Central memory CD4-positive, alpha-beta T cell (primary cell): ENCODE results near the gene CPA1.

Experiments used
- DNase-seq: peaks from one replicate; pipeline ENCODE4 v3.0.0; 2022
- total RNA-seq, 3 experiments: gene quantifications; one replicate each; lab custom pipeline; 2026; lab: John Stamatoyannopoulos, UW

CPA1 gene
- total RNA-seq: 0 reads per million in 3 experiments

DNA sequence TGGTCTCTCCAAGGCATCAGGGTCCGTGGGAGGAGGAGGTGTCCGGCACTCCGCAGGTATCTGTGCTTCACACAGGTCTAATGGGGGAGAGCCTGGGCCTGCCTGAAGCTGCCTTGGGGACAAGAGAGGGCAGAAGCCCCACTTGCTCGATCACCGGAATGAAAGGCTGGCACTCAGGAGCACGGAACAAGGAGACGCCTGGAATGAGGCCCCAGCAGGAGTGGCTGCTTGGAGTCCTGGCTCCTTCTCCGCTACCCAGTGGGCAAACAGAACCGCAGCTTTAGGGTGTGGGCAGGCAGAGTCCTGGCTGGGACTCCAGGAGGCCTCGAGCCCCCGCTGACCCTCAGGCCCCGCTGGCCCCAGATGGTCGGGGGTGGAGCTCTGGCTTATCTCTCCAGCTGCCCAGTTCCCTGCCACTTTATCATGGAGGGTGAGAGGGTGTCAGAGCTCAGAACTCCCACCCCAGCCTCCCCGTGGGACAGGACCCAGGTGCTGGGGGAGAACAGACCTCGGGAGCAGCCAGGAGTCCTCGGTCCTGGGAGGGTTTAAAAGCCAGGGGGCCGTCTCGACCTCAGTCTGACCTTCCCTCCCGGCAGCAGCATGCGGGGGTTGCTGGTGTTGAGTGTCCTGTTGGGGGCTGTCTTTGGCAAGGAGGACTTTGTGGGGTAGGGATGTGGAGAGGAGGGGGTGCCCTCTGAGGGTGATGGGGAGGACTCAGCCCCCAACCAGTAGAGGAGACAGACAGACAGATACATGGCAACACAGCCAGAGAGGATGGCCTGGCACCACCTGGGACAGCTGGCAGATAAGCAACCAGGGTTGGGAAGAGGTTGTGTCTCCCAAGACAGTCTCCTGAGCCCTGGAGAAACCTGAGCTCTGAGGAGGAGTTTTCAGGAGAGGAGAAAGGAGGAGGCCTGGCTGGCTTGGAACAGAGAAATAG lies at the start of gene CPA1:
Gene CPA1, plus strand, starts transcription at position 574 of the 940 bp plus-strand sequence. Its CDS starts 27 bp downstream, at position 601.
- no peak for DNase-seq

DNA sequence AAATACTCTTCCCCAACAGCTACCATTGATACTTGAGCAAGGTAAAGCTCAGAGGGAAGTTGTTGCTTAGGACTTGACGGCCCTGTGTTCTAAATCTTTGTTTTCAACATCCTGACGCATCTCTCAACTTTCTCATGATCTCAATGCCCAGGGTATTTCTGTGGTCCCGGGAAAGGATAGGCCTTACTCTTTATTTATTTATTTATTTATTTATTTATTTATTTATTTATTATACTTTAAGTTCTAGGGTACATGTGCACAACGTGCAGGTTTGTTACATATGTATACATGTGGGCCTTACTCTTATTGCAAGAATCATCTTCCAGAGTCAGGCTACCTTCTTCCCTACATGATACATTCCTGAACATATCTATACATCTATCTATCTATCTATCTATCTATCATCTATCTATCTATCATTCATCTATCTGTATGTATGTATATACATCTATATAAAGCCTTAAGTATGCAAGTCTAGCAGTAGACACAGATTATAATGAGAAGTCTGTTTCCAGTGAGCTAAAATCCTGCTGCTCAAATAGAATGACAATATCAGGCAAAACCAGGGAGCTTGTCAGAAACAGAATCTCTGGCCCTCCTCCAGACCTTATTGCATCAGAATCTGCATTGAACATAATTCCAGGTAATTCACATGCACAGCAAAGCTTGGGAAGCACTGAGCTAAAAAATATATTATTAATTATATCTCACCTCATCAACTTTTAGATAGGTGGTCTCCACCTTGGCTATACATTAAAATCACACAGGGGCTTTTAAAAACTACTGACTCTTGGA lies 47.8 kb upstream of the CPA1 start:
- DNase-seq: no peak

DNA sequence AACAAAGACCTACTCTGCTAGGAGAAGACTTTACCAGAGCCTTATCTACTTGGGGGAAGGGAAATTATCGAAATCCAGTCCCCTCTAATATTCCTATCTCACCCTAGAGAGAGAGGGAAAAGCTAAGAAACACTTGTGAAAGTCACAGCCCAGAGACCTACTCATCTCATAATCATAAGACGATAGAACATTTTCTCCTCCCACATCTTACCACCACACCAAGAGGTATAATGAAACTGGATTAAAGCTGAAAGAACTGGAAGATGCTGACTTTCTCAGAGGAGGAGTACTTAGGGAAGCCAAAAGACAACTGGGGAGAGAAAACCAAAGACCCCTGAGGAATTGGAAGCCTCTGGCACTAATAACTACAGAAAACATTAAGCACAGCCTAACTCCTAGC lies 46.5 kb upstream of the CPA1 start:
- DNase-seq: no peak

DNA sequence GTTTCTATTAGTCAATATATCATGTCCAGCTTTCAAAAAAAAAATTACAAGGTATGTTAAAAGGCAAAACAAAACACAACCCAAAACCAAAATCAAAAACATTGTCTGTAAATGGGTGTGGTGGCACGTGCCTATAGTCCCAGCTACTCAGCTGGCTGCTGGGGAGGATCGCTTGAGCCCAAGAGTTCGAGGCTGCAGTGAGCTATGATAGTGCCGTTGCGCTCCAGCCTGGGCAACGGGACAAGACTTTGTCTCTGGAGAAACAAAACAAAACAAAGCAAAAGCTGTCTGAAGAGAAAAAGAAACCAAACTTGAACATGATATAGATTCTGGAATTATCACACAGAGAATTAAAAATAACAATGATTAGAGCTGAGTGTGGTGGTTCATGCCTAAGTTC lies 46.0 kb upstream of the CPA1 start:
- no peak for DNase-seq

DNA sequence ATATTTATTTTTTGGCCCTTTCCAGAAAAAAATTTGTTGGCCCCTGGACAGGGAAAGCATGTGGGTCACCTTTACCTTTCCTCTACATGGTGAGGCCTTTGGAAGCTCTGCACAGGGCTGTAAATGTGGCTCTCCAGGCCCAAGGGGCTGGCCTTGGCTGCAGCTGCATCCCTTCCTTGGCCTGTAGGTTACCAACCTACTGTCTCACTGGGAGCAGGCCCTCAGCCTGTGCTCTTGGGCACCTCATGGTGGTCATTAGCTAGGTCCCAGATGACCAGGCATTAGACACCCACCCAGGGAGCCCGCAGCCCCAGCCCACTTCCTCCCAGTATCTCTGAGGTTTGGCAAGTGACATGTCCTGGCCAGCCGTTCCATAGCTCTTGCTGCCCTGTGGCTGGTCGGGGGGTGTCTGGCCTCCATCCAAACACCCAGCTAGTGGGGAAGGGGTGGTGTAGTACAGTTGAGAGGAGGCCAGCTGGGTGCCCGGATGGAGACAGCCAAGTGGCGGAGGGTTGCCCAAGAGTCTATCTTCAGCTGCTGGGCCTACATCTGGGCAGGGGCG lies 42.8 kb upstream of the CPA1 start:
- no peak for DNase-seq

DNA sequence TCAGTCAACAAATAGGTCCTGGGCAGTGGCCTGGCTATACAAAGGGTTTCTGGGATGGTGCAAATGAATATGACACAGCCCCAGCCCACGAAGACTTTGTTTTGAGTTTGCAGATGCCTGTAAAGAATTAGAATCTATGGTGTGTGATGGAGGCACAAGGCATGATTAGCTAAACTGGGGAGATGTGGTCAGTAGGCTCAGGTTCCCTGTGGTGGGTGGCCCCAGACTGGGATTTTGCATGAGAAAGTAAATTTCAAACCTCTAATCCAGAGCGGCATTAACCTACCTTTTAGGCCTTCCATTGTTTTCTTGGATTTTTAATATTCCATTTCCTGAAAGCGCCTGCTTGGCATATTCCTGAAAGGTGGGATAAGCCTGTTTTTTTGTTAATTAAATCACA lies 42.1 kb upstream of the CPA1 start:
- DNase-seq: no peak

DNA sequence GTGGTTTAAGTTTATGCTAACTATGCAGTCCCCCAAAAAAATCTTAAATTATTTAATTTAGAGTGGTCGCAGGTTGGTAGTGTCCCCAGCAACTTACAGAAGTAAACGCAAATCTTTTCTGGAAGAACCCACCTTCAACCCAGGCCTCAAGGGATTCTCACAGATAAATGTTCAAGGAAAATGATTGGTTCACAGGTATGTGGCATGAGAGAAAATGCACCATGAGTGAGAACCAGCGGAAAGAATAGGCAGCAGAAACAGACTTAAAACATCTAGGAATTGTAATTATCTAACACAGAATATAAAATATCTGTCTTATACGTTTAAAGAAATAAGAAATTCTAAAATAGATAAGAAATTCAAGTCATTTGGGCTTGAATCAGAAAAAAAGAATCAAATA lies 38.4 kb upstream of the CPA1 start:
- DNase-seq: no peak

DNA sequence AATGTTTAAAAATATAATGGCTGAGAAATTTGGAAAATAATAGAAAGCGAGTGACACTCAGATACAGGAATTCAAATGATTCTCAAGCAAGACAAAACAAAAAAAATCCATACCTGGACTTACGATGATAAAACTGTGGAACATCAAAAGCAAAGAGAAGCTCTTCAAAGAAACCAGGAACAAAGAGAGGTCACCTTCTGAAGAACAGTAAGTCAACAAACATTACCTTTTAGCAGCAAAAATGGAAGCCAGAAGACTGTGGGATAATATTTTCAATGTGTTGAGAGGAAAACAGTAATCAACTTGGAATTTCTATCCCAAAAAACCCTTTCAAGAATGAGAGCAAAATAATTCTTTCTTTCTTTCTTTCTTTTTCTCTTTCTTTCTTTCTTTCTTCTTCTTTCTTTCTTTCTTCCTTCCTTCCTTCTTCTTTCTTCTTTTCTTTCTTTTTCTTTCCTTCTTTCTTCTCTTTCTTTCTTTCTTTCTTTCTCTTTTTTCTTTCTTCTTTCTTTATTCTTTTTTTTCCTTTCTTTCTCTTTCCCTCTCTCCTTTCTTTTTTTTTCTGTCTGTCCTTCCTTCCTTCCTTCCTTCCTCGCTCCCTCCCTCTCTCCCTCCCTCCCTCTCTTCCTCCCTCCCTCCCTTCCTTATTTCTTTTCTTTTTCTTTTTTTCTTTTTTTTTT lies 37.5 kb upstream of the CPA1 start:
- no peak for DNase-seq

DNA sequence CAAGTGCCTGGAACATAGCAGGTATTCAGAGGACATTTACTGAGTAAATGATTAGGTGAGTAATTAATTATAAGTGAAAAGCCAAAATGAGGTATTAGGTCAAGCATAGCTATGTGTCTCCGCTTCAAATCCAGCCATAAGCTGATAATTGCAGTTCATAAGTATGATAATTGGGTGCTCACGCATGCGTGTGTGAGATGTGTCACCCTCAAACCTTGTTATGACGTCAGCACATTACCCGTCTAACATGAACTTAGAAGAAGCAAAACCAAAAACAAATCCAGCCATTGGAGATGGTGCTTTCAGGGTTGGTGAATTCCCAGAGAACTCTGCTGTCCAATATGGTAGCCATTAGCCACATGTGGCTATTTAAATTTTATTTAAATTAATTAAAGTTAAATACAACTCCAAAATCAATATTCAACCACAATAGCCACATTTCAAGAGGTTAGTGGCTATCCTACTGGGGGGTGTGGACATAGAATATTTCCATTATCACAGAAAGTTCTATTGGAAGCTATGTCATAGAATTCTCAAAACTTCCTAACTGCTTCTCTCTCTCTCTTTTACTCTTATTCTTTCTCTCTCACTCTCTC lies 35.9 kb upstream of the CPA1 start, which contains the start of gene CPA5:
Gene CPA5, plus strand, starts transcription at position 546 of the 596 bp plus-strand sequence. CDS start 1,670 bp downstream, outside the sequence.
- no peak for DNase-seq

DNA sequence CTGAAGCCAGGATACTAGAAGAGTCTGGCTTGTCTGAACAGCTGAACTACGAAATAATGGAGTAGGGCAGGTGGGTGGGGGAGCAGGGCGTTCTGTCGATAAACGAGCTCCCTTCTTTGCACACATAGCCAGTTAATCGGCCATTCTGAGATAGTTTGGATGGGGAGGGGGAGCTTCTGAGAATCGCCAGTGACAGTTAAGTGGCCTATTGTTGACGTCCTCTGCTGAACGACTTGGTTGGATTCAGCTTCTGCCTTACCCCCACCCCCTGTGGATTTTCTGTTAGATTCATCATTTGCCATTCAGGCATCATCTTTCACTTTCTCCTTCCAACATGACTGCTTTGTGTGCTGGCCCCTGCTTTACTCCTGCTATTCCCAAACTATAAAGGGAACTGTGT lies 35.2 kb upstream of the CPA1 start:
- DNase-seq: no peak

DNA sequence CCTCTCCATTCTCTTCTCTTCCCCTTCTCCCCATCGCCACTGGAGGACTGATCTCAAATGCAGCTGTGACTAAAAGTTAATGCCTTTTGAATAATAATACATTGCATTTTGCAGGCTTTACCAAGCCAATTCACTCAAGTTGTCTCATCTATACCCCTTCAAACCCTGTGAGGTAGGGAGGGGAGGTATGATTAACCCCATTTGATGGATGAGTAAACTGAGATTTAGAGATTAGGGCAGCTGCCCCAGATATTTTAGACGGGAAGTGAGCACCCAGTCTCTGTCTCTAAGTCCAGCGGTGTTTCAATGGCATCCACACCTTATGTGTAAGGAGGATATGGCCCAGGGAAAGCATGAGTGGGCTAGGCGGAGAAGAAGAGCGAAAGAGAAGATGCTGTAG lies 34.6 kb upstream of the CPA1 start:
- no peak for DNase-seq

DNA sequence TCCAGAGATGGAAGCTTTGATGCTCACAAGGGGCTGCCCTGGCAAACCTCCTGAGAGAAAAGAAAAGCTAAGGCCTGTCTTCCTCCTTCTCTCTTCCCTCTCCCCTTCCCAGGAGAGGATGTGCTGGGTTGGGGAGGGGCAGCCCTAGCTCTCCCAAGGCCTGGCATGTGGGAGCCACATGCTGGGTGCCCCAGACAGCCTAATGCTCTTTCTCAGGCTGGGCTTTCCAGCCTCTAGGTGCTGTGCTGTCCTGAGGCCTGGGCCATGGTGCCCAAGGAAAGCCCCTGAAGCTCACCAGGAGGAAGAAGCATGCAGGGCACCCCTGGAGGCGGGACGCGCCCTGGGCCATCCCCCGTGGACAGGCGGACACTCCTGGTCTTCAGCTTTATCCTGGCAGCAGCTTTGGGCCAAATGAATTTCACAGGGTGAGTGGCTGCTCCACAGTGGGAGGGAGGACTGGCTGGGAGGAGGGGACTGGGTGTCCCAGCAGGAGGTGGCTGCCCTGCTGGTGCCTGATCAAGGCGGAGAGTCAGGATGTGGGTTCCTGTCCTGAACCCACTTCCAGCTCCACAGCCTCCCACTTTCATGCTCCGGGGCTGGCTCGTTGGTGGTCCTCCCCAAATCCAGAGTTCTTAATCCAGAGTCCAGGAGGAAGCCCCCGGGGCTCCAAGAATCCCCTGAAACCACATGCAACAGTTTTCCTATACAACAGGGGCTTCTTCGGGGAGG lies 34.0 kb upstream of the CPA1 start:
- no peak for DNase-seq

DNA sequence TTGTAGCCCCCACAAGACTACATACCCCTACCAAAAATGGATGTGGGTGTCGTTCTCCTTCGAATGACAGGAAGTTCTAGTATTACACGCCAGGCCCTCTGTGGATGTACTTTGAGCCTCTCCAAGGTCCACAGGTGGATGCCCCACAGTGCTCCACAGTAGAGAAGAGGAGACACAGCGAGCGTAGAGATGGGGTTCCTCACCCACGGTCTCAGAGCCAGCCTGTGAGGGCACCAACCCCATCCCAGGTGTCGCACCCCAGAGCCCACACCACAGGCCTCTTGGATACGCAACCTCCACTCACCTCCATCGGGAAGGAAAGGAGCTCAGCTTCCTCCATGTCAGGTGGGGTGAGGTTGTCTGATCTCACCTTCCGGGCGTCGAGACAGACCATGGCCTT lies 33.4 kb upstream of the CPA1 start:
- DNase-seq: no peak

DNA sequence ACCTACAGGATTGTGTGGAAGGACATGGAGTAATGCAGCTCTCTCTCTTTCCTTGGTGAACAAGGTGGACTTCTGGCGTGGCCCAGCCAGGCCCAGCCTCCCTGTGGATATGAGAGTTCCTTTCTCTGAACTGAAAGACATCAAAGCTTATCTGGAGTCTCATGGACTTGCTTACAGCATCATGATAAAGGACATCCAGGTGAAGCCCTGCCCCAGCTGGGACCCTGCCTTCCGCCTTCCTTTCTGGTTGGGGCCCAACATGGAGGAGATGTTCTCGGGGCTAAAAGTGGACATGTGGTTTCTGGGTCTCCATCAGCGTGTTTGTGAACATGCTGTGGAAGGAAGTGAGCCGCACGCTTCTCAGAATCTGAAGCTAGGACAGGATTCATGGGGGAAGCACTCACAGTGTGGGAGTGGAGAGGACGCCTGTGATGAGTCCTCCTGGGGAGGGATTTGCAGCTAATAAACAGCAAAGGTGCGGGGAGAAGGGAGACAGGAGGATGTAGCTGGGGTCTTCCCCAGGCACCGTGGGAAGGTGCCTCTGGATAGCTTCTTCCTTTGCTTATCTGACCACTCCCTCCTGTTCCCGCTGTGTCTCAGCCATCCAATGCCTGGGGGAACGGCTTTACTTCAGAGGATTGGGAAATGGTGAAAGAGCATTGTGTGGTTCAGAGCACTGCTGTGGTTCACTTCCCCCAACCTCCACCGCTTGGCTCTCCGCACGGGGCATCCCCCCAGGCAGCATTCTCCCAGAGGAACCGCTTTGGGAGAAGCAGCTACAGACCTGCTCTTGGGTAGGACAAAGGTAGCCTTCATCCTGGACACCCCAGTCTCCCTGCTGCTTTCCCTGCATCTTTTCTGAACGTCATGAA lies 30.1 kb upstream of the CPA1 start:
- DNase-seq: no peak

DNA sequence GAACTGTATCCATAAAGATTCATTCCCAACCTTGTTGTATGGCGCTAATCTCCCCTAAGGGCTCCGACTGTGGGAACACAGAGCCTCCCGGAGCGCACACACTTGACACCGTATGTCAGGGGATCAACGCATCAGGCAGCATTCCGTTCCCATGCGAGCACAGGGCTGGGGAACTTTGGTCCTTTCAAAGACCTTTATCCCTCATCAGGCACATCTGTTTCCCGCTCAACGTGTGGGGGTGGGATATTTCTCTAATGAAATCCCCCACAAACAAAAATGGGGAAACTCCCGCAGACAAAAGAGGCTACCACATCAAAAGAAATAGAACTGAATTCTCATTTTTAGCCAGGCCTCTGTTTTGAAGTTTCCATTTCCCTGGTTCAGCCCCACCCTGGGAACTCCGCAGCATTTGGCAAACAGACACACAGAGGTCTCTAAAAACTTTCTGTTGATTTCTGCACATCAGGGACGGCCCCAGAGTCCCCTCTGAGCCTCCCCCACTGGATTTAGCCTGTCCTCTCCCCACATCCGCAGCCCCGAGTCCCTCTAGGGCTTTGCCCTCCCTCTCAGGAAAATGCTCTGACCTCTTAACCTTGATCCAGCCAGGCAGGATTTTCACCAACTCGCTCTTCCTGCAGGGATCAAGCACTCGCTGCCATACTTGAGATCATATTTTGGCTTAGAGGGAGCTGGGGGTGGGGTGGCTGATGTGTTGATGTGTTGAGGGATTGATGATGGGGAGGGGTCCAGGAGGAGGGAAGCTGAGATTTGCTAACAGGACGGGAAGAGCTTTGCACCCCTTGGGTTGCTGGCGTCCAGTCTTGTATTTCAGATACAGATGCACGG lies 29.1 kb upstream of the CPA1 start:
- no peak for DNase-seq

DNA sequence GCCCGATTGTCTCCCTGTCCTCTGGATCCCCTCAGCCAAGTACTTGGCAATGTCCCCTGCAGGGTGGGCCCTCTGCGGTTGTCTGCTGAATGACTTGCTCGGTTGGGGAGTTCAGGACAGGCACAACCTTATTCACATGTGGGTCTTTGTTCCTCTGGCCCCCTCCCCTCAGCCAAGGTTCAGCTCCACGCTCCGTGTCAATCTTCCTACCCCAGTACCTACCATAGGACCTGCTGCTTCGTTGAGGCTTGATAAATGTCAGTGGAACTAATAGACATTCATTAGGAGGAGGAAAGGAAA lies 28.6 kb upstream of the CPA1 start:
- DNase-seq: no peak

DNA sequence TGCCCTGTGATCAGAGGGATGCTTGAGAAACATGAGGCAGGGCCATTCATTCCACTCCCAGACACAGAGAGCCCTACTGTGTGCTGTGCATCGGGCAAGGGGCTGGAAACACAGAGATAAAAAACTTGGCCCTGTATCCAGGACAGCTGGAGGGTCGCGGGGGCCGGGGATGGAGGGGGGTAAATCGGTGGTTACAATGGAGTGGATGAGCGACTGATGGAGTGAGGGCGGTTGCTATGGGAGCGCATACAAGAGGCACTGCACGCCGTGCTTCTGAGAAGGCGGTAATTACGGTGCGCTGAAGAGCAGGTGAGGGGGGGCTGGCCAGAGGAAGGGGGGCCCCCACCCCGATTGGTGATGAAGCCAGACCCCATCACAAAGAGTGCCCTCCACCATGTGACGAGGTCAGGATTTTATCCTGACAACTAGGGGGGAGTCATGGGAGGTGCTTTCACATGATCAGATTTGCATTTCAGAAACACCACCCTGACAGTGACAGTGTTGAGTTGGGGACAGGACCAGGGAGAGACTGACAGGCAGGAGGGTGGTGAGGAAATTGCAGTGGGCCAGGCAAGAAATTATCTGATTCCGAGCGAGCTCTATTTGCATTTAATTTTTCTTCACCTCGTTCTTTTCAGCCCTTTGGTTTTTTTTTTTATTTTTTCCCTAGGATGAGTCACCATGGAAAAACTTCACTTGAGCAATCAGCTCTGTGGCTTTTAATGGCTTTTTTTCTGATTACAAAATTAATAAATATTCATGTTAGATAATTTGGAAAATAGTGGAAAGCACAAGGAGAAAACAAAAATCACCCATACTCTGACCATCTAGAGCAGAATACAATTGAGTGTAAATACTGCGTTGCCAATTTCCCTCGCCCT lies 27.9 kb upstream of the CPA1 start:
- no peak for DNase-seq

DNA sequence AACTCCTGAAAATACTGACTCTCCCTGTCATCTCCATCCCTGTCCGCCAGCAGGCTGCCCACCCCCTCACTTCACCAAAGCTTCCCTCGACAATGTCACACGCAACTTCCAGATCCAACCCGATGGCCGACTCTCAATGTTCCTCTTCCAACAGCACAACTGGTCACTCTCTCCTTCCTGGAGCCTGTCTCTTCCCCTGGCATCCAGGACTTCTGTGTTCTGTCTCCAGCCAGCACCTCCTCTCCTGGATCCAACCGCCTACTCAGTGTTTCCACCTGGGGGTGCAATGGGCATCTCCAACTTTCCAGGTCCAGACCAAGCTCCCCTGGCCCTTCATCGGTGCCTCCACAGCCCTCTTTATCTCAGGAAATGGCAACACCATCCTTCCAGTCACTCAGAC lies 27.1 kb upstream of the CPA1 start:
- no peak for DNase-seq
